HFFc6 (cell line): Measurements from ENCODE around the gene GALNT17. TPM values are rescaled to one million over a fixed set of nuclear protein-coding genes. Genes with fewer than 3 reads are reported as not detected.

Experiments used
- DNase-seq: peaks from one replicate; pipeline ENCODE4 v3.0.0-alpha.2; 2018
- H3K27ac Mint-ChIP-seq: 2 replicates; pipeline ENCODE4 v1.8.0; 2020; ENCODE audit warnings: mild to moderate bottlenecking, mixed read lengths
- H3K27me3 Mint-ChIP-seq: 2 replicates; pipeline ENCODE4 v1.8.0; 2021; ENCODE audit warnings: mild to moderate bottlenecking, moderate library complexity, mixed read lengths; ENCODE audit not compliant: insufficient read depth
- H3K36me3 Mint-ChIP-seq: 2 replicates; pipeline ENCODE4 v1.8.0; 2021; ENCODE audit warnings: low read depth, mixed read lengths
- H3K4me1 Mint-ChIP-seq: 2 replicates; pipeline ENCODE4 v1.8.0; 2020; ENCODE audit warnings: low read depth, mixed read lengths
- H3K4me3 Mint-ChIP-seq: 2 replicates; pipeline ENCODE4 v1.8.0; 2020; ENCODE audit warnings: mild to moderate bottlenecking, moderate library complexity, mixed read lengths
- H3K9me3 Mint-ChIP-seq: 2 replicates; pipeline ENCODE4 v1.8.0; 2020; ENCODE audit warnings: mild to moderate bottlenecking, mixed read lengths
- total RNA-seq, 6 experiments: library from RNA; stranded (reverse); fragmentation: NEBNext Ultra II Directional; extraction: Animal tissue kit (Norgen Biotek cat#: 25700); gene quantifications; 2 replicates in 1 of 6; 3 replicates in 5 of 6; pipeline ENCODE4 v1.2.3, GENCODE V29; 2021
- TF ChIP-seq, protein P1 (sequence below): fragments of 200-600 bp; sonication (generic); IDR thresholded peaks from 2 replicates; pipeline ENCODE4 v1.5.0; 2021; ENCODE audit warnings: antibody characterized with exemption, mild to moderate bottlenecking

Gene GALNT17
- total RNA-seq, 6 experiments from 2014 or later: not detected

GRCh38 chr7:71144963-71145362, 13.0 kb downstream of the GALNT17 start:
- Mint-ChIP-seq H3K9me3 (peaks cover 61% of the 10 kb centered on the region), H3K27ac (no peak overlapping the region), H3K36me3 (peaks cover 4% of the 10 kb centered on the region; the same call in 1 of the 2 replicates), H3K4me3 (no peak overlapping the region), H3K4me1 (no peaks in the 10 kb centered on the region), H3K27me3 (peaks cover 2% of the 10 kb centered on the region; the same call in 1 of the 2 replicates)
- no peak for DNase-seq
- TF ChIP-seq, protein P1, sequence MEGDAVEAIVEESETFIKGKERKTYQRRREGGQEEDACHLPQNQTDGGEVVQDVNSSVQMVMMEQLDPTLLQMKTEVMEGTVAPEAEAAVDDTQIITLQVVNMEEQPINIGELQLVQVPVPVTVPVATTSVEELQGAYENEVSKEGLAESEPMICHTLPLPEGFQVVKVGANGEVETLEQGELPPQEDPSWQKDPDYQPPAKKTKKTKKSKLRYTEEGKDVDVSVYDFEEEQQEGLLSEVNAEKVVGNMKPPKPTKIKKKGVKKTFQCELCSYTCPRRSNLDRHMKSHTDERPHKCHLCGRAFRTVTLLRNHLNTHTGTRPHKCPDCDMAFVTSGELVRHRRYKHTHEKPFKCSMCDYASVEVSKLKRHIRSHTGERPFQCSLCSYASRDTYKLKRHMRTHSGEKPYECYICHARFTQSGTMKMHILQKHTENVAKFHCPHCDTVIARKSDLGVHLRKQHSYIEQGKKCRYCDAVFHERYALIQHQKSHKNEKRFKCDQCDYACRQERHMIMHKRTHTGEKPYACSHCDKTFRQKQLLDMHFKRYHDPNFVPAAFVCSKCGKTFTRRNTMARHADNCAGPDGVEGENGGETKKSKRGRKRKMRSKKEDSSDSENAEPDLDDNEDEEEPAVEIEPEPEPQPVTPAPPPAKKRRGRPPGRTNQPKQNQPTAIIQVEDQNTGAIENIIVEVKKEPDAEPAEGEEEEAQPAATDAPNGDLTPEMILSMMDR: no peak

DNA sequence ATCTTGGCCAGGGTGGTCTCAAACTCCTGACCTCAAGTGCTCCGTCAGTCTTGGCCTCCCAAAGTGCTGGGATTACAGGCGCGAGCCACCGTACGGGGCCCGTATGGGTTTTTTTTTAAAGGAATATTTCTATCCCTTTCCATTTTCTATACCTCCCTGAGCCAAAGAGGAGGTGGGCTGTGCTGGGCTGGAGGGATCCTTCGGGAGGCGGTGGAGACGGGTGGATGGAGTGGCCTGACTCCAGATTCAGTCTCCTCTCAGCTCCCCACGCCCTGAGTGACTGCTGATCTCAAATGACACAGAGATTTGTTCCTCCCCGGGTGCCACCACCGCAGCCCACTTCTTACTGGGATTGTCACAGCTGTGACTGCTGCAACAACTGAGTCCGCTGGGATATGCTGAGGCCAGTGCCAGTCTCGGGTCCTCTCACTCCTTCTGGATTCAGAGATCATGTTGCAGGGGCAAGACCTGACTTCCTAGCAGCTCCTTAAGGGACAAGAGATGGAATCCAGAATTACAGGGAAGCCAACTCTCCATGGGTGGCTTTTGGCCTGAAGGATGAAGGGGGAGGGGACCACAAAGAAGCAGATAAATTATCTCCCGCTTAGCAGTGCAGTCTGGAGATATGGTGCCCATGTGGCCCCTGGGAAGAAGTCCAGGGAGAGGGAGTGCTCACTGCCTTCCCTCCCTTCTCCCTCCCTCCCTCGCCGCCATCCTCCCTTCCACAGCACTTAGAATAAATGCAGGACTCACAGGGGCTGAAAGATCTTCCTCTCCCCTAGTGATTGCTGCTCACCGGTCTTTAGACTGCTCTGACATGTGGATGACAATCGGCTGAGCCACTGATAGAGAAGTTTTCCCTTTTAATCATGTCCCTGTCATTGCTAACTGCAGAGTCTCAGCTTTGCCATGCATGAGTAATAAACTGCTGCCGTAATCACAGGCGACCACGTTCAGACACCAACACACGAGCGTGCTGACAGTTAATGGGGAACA, 14.3 kb downstream of the GALNT17 start:
- peaks cover 53% of the 10 kb centered on the region for H3K9me3 Mint-ChIP-seq
- TF ChIP-seq, protein P1: no peak
- no peak for DNase-seq
- H3K36me3 Mint-ChIP-seq: peaks cover 4% of the 10 kb centered on the region; the same call in 1 of the 2 replicates
- H3K4me3 Mint-ChIP-seq: no peak overlapping the region
- H3K4me1 Mint-ChIP-seq: no peaks in the 10 kb centered on the region
- peaks cover 2% of the 10 kb centered on the region for H3K27me3 Mint-ChIP-seq
- H3K27ac Mint-ChIP-seq: no peak overlapping the region

GRCh38 chr7:71148098-71148497, 16.2 kb downstream of the GALNT17 start:
- Mint-ChIP-seq H3K36me3 (peaks cover 4% of the 10 kb centered on the region; the same call in 1 of the 2 replicates), H3K27ac (no peak overlapping the region), H3K4me1 (no peaks in the 10 kb centered on the region), H3K27me3 (peaks cover 2% of the 10 kb centered on the region), H3K4me3 (no peak overlapping the region), H3K9me3 (peaks cover 52% of the 10 kb centered on the region)
- no peak for DNase-seq
- TF ChIP-seq, protein P1: no peak

DNA sequence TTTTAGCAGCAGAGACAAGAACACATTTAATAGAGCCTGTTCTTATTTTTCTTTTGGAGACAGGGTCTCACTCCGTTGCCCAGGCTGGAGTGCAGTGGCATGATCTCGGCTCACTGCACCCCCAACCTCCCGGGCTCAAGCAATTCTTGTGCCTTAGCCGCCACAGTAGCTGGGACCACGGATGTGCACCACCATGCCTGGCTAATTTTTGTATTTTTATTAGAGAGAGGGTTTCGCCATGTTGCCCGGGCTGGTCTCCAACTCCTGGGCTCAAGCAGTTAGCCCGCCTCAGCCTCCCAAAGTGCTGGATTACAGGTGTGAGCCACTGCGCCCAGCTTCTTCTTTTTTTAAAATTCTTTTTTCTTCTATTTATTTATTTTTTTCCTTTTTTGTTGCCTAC, 23.3 kb downstream of the GALNT17 start:
- Mint-ChIP-seq H3K9me3 (peaks cover 50% of the 10 kb centered on the region), H3K4me1 (no peaks in the 10 kb centered on the region), H3K4me3 (no peak overlapping the region), H3K27me3 (no peaks in the 10 kb centered on the region; the same call in none of the 2 replicates), H3K27ac (no peak overlapping the region), H3K36me3 (peaks cover 4% of the 10 kb centered on the region; the same call in 1 of the 2 replicates)
- no peak for DNase-seq
- TF ChIP-seq, protein P1: no peak

- no peaks in the 10 kb centered on the region for H3K4me1 Mint-ChIP-seq
- H3K9me3 Mint-ChIP-seq: peaks cover 43% of the 10 kb centered on the region
- no peak for DNase-seq
- TF ChIP-seq, protein P1: no peak
- no peak overlapping the region for H3K27ac Mint-ChIP-seq
- H3K36me3 Mint-ChIP-seq: peaks cover 4% of the 10 kb centered on the region; the same call in 1 of the 2 replicates
- H3K4me3 Mint-ChIP-seq: no peak overlapping the region
- no peaks in the 10 kb centered on the region for H3K27me3 Mint-ChIP-seq
Measured at GRCh38 chr7:71157757-71158156, 25.8 kb downstream of the GALNT17 start.
